Stimulated activated CD4-positive, alpha-beta T cell treated with anti-CD3 and anti-CD28 coated beads, Interleukin-12 subunit alpha, Interleukin-12 subunit beta, amount 100 ng/mL, for 48 hours (primary cell): ENCODE results near the gene UNC5CL.
A peak's percentile ranks its signal among the peaks of the same experiment; 100 is the strongest.
"Not testable (repeated sequence)": the region's sequence is repeated elsewhere in the genome, so short reads cannot be mapped to it uniquely, and the experiment has no call there.

Source experiments
- DNase-seq, 3 donors: peaks; one replicate each; pipeline ENCODE4 v3.0.0-alpha.2; 2020; ENCODE audit warnings: low read depth in 2 of 3, low spot score in 1 of 3

The UNC5CL gene

DNA sequence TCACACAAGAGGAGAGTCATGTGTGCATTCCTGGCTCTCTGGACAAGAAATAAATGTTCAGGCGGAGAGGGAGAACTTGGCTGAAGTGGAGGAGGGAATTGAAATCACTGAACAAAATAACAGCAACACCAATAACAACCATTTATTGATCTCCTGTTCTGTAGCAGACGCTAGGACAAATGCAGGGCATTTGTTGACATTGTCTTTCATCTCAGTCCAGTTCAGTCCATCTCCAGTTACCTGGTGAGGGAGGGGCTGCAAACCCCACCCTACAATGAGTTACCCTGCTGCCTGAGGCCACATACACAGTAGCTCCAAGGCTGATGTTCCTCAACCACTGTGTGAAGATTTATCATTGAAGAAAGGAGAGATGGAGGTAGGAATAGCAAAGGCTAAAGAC is 27.3 kb downstream of the UNC5CL start:
- no peak for DNase-seq

DNA sequence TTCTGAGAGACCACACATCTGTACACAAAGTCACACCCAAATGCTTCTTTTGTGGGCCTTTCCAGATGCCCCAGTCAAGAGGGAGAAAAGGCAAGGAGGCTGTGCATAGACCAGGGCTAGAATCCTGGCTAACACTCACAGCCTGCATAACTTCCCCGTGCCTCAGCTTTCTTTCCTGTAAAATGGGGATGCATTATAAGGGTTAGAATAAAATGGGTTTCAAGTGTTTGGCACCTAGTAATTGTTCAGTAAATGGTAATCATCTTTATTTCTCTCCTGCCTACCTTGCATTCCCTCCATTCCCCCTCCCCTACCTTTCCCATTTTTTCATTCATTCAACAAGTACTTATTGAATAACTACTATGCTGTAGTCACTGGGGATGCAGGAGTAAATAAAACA is 29.4 kb downstream of the UNC5CL start:
- no peak for DNase-seq

DNA sequence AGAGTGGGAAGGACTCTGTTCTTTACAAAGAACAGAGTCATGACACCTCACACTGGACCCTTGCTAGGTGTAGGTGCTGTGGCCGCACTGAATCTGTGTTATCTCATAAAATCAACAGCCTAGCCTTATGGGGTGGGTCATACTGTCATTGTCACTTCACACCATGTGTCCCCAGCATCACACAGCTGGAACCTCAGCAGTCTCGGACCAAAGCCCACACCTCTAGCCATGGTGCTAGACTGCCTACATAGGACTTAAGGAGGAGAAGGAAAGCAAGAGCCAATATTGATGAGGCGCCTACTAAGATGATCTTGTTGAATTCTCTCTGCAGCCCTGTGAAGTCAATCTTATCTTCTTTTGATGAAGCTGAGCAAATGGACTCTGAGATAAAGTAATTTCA is 31.0 kb downstream of the UNC5CL start:
- DNase-seq: no peak

DNA sequence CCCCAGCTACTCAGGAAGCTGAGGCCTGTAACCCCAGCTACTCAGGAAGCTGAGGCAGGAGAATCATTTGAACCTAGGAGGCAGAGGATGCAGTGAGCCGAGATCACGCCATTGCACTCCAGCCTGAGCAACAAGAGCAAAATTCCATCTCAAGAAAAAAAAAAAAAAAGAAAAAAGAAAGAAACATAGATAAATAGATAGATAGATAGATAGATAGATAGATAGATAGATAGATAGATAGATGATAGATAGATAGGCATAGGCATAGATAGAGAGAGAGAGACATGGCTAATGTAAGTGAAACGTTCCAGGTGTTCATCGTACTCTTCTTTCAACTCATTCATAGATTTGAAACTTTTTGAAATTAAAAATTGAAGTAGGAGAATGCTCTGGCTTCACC is 32.0 kb downstream of the UNC5CL start:
- DNase-seq: not testable (repeated sequence)

DNA sequence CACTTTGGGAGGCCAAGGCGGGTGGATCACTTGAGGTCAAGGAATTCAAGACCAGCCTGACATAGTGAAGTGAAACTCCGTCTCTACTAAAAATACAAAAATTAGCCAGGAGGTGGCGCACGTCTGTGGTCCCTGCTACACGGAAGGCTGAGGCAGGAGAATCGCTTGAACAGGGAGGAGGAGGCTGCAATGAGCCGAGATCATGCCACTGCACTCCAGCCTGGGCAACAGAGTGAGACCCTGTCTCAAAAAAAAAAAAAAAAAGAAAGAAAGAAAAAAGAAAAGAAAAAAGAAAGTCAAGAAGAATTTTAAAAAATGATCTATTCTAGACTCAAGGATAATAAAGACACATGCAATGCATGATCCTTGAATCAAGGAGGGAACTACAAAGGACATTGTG is 32.8 kb downstream of the UNC5CL start:
- peak; percentile 24 to 66 (median 36) for DNase-seq

DNA sequence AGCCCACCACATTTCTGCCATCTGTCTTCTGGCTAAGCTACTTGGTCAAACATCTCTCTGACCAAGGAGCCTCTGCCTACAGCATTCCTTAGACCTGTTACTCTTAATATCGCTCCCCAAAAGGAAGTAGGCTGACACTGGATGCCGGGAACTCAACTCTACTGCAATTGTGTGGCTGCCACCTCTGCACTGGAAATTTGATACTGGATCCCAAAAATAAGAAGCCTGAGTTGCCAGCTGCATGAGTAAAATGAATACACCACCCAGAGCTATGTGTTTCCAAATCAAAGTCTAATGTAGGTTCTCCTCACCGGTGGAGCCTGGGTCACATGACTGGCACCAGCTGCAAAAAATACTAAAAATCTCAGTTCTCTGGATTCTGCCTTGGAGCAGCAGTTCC is 36.9 kb downstream of the UNC5CL start:
- DNase-seq: no peak

DNA sequence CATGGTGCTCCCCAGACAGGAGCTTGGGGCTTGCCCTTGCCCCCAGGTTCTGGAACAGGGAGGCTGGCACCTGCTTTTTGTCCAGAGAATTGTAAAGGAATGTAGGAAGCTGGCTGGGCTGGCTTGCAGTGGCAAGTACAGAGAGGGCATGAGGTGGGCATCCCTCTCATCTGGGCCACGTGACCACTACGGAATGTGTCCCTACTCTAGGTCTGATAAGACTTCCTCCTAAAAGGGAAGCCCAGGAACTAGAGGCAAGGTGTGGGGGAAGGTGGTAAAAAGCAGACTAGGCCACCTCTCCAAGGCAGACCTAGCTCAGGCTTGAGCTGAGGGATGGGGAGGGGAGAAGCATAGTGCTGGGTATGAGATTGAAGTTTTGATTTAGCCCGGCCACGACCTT is 38.8 kb downstream of the UNC5CL start:
- DNase-seq: no peak

DNA sequence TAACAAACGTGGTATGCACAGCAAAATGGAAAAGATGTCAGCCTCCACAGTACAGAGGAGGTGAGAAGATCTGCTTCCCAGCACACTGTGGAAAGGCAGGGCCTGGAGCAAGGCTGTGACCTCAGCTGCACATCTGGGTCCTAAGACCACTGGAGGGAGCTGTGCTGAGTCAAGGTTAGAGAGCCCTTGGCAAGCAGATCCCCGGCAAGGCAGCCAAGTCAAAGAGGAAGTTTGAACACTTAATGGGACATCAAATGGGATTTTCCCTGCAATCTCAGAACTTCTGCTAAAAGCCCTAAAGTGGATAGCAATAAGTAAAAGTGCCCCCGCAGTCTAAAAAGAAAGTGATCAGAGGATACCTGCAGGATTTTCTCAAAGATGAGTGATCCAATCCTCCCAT is 39.5 kb downstream of the UNC5CL start:
- no peak for DNase-seq

DNA sequence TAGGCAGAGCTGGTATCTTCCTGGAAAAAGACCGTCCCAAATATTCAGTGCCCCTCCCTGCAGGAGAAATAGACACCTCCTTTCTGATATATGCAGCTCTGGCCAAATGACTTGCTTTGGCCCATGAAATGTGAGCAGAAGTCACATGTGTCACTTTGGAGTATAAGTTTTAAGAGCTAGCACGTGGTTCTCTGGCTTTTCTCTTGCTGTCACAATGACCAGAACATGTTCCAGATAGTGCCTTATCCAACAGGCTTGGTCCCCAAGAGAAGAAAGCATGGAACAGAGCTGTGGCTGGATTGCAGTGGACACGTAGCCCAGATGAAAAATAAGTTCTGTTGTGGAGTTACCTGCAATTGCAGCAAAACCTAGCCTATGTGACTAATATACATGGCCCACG is 40.4 kb downstream of the UNC5CL start:
- no peak for DNase-seq

DNA sequence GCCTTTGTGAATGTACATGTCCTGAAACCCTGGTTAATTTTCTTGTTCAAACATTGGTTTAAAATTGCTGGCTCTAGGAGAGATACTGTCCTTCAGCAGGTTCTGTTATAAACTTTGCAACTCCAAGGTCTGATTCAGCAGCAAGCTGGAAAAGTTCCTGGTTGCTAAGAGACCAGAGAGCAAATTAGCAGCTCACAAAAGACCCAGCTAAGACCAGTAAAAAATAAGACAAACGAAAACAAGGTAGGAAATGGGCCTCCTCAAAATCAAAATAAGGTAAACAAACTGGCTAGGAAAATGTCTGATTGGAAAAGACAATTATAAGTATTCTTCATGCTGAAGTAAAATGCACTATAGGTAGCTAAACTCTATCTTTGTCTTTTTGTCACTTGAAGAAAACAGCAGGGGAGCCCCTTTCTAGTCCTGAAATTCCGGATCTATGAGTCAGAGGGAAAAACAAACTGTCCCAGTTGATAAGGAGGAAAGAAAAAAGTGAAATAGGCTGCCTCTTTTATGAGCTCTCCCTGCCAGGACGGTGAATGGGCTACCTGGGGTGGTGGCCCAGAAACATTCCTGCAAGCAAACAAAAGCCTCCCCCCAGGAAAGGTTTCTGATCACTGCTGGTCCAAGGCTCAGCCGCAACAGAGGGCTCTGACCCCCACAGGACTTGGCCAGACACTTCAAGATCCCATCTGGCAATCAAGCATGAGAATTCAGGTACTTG is 41.6 kb downstream of the UNC5CL start:
- DNase-seq: no peak

DNA sequence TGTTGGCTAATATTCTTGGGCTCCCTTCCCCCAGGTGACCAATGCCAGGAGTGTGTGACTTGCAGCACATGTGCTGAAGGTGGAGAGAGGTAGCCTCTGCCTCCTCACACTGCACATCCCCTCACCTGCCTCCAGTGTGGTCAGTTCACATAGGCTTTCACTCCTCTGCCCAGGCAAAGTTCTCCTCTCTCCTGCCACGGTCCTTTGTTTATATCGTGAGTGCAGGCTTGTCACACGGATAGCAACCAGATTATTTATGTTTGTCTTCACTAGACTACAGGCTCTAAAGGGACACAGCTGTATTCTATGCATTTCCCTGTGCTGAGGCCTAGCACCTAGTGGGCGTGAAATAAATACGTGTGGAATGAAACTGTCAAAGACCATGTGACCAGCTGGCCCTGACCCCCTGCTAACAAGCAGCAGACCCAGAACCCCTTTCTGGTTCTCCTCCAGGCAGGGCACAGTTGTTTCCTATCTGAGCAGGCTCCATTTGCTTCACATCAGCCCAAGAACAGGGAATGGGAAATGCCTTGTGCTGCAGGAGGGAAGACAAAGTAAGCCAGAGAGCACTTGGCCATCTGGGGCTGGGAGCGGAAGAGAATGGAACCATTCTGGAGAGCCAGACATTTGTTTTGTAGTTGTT is 42.3 kb downstream of the UNC5CL start:
- no peak for DNase-seq

DNA sequence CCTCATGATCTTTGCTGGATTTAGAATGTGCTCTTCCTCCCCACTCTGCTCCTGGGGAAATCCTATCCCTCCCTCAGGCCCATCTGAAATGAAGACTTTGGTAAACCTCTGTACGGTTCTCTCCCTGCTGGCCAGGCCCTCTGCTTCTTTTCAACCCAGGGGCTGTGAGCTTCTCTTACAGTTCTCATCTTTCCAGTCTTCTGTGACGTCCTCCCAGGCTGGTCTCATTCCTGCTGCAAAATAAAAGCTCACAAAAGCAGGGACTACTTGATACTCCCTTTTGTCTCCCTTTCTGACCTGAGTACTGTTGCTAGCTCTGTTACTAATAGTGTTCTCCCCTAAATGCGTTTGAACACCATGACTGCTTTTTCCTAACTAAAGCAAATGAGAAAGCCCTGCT is 46.3 kb downstream of the UNC5CL start:
- no peak for DNase-seq

DNA sequence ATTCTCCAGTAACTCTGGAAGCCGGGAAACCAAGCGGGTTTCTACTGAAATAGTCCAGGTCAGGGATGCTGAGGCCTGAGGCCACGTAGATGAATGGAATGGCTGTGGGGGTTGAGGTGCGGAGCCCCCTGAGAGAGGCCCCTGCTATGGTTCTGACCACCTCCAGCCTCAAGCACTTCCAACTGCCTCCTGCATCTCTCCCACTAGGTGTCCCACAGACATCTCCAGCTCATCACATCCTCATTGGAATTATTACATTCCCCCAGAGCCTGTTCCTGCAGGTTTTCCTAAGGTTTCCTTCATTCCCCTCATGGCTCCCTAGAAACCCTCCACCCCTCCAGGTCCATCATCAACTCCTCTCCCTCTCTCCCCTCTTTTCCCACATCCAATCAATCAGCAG is 48.7 kb downstream of the UNC5CL start:
- no peak for DNase-seq

DNA sequence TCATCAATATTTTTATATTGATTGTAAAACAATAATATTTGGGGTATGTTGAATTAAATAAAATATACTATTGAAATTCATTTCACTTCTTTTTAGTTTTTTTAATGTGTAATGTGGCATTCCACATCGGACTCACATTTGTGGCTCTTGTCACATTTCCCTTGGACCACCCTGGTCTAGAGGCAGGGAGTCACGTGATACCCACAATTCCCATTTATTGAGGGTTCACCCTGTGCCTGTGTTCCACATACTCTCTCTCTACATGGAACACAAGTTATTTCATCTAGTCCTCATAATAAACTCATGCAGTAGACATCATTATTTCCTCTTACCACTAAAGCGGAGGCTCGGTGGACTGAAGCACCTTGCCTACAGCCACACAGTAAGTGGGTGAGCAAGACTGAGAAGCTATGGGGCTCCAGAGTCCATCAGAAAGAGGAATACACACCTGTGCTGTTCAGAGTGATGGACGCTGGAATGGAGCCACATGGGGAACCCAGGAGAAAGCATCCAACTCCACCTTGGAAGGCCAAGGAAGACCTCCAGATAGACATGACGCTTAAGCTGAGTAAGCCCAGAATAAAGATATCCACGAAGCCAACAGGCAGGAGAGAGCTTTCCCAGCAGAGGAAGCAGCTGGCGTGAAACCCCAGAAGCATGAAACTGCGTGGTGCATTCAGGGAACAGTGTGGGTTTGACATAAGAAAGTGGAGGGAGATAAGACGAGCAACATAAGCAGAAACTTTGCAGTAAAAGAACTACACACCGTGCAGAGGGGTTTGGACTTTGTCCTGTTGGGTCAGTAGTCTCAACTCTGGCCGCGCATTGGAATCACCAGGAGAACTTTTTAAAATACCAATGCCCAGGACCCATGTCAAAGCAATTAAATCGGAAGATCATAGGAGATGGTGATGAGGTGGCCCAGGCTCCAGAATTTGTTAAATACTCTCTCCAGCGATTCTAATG is 49.5 kb downstream of the UNC5CL start:
- no peak for DNase-seq

DNA sequence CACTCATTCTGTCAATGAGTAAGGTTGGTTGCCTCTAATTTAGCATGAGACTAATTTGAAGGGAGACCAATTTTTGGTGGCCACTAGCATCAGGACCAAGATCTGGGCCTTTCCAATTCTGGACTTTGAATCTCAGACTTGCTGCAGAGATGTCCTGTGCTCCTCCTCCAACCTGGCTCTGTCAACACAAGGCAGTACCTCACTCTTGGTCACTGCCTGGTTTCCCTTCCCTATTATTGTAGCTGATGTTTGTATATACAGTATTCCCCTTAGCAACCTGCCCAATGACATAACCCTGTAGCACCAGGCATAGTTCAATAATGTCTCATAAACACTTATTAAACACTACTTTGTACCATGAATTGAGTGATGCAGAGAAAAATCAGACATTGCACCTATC is 50.4 kb downstream of the UNC5CL start:
- DNase-seq: no peak

DNA sequence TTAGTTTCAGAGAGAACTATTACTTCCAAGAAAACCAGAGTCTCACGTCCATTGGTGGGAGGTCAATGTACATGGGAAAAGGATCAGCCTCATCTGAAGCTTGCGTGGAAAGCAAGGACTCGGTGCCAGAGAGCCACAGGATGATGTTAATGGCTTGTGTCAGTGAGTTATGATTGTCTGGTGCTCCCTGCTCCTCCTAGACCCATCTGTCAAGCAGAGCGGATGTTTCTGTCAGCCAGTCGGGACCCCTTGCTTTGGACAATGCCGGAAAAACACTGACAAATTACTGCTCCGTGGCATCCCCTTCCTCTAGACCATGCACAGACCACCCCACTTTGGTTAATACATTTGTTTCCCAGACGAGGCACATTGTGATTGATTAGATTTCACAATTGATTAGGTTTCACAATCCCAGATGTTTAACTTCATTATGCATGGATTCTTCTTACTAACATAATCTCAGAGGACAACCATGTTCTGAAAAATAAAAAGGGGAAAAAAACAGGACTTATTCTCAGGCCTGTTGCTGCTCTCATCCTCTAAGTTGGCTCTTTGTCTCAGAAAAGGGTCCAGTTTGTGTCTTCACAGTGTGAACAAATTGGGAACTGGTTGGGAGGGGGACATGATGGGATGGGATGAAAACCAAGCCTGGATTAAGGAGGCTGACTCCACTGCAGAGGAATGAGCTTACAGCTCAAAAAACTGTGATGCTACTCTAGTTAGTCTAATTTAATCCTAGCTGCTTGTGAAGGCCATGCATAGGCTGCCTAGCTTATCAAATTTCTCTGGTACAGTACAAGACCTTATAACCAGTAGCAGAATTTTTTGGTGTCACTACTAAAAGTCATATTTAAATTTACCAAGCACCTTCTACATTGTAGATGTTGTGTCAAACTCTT is 51.9 kb downstream of the UNC5CL start:
- DNase-seq: no peak

DNA sequence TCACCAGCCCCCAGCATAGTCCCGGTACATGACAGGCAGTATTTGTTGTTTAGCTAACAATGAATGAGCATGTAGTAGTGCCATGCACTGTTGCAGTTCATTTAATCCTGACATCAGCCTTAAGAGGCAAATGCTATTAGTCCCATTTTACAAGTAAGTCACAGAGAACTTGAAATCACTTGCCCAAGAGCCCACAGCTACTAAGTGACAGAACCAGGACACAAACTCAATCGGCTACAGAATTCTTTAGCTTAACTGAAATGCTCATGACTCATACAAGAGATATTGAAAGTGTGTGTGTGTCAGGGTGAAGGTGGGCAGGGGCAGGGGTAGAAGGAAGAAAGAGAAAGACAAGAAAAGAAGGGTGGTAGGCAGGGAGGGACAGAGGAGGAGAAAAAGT is 52.7 kb downstream of the UNC5CL start:
- DNase-seq: no peak

DNA sequence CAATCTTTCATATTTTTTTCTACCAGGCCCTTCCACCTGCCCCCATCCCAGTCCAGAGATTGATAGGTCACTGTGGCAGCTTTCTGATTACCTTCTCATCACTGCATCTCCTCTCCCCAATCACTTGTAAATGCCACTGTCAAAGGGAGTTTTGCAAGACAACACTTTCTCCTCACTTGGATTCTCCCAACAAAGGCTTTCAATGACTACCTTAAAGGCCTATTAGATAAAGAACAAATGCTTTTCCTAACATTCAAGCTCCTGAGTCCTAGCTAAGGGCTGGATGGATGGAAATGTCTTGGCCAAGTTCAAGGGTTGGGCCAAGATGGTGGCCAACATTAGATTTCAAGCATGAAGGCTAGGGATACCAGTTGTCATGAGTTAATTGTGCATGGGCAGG is 55.3 kb downstream of the UNC5CL start:
- no peak for DNase-seq

DNA sequence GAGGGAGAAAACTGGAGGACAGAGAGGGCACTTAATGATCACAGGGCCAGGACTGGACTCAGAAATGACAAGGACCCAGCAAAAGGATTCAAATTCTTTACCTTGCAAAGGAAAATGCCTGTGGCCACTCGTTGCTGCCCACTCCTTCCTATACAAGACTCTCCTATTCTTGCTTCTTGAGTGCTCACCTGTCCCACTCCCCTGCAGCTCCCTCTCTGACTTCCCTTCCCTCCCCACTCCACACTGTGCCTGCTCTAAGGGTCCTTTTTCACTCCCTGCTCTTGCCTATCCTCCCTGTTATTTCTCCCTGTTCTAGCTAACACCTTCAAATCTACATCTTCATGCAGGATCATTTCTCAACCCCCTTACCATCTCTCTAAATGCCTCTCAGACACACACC is 56.1 kb downstream of the UNC5CL start:
- DNase-seq: no peak

DNA sequence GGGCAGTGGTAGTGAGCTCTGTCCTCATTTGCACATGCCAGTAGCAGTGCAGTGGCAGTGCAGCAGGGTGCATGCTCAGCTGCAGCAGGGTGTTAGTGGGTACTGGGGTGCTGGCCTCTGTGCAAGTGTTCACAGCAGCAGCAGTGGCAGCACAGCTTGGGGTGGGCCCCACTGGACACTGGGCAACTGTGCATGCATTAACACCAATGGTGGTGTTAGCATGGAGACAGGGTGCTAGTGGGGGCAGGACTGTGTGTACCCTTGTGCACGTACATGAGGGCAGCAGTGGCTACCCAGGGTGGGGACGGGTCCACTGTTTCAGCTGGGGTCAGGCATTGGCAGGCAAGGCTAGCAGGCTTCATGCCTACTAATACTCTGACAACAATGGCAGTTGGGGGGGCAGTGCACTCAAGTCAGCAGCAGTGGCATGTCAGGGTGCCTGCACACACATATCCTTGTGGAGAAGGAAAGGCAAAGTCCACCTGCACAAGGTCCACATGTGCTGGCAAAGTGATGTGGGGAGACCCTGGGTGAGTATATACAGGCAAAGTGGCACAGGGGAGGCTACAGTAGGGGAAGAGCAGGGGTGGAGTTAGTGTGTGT is 60.2 kb downstream of the UNC5CL start:
- DNase-seq: no peak

DNA sequence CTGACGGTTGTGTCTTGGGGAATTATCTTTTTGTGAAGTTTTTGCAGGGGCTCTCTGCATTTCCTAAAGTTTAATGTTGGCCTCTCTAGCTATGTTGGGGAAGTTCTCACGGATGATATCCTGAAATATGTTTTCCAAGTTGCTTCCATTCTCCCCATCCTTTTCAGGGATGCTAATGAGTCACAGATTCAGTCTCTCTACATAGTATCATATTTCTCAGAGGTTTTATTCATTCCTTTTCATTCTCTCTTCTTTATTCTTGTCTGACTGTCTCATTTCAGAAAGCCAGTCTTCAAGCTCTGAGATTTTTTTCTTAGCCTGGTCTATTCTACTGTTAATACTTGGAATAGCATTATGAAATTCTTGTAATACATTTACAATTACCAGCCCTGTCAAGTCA is 61.3 kb downstream of the UNC5CL start:
- no peak for DNase-seq
